Measurements from ENCODE around the gene LMNTD1.

DNA sequence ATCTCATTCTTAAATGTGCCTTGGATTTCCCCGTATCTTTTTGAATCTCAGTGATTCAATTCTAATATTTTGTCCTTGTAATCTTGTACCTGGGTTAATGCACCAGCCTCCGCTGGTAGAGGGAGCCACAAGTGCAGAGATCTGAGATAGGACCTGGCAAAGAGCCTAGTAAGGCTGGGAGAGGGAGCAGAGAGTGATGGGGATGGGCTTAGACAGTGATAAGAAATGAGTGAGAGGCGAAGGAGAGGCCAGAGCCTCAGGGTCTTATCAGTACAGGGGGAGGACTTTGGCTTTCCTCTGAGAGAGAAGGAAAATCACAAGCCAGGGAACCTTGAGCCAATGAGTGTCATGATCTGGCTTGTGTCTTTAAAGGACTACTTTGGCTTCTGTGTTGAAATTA is 30.5 kb upstream of the LMNTD1 start:
- TF ChIP-seq, protein P1, sequence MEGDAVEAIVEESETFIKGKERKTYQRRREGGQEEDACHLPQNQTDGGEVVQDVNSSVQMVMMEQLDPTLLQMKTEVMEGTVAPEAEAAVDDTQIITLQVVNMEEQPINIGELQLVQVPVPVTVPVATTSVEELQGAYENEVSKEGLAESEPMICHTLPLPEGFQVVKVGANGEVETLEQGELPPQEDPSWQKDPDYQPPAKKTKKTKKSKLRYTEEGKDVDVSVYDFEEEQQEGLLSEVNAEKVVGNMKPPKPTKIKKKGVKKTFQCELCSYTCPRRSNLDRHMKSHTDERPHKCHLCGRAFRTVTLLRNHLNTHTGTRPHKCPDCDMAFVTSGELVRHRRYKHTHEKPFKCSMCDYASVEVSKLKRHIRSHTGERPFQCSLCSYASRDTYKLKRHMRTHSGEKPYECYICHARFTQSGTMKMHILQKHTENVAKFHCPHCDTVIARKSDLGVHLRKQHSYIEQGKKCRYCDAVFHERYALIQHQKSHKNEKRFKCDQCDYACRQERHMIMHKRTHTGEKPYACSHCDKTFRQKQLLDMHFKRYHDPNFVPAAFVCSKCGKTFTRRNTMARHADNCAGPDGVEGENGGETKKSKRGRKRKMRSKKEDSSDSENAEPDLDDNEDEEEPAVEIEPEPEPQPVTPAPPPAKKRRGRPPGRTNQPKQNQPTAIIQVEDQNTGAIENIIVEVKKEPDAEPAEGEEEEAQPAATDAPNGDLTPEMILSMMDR (IDR thresholded peaks at IDR 0.05), result no peak
- no peak for TF ChIP-seq POLR2AphosphoS5 (IDR thresholded peaks at IDR 0.05)

Data from transverse colon (tissue), 4 donors.